GM12872 (cell line): Measurements from ENCODE around the gene GLP2R.

Experiments
- TF ChIP-seq, protein P1 (sequence below): IDR thresholded peaks from 3 replicates; pipeline ENCODE4 v1.5.1; 2011; ENCODE audit warnings: low read depth, mild to moderate bottlenecking, low read length, moderate library complexity; ENCODE audit not compliant: insufficient read depth

The GLP2R gene

DNA sequence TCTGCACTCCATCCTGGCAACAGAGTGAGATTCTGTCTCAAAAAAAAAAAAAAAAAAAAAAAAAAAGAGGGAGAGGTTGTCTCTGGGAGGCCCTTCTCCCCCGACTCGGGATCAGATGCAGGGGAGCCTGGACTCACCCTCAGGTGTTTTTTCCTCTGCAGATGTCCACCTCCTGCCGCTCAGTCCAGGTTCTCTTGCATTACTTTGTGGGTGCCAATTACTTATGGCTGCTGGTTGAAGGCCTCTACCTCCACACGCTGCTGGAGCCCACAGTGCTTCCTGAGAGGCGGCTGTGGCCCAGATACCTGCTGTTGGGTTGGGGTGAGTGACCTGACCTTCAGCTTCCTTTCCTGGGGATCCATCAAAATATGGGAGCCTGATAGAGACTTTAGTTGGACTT lies 34.1 kb downstream of the GLP2R start:
- TF ChIP-seq, protein P1, sequence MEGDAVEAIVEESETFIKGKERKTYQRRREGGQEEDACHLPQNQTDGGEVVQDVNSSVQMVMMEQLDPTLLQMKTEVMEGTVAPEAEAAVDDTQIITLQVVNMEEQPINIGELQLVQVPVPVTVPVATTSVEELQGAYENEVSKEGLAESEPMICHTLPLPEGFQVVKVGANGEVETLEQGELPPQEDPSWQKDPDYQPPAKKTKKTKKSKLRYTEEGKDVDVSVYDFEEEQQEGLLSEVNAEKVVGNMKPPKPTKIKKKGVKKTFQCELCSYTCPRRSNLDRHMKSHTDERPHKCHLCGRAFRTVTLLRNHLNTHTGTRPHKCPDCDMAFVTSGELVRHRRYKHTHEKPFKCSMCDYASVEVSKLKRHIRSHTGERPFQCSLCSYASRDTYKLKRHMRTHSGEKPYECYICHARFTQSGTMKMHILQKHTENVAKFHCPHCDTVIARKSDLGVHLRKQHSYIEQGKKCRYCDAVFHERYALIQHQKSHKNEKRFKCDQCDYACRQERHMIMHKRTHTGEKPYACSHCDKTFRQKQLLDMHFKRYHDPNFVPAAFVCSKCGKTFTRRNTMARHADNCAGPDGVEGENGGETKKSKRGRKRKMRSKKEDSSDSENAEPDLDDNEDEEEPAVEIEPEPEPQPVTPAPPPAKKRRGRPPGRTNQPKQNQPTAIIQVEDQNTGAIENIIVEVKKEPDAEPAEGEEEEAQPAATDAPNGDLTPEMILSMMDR: no peak

DNA sequence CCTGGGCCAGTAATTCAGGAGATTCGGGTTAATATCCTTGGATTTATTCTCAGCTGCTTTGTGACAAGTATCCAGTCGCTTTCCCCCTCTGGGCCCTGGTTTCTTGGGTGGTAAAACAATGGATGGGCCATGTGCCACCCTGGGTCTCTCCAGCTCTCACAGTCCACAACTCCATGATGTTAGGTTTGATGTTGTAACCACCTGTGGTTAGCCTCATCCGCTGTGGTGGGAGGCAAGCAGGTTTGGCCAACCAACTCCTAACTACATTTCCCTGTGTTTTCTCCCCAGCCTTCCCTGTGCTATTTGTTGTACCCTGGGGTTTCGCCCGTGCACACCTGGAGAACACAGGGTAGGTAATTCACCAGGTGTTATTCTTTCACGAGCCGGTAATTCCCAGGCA lies 35.1 kb downstream of the GLP2R start:
- TF ChIP-seq, protein P1: no peak

DNA sequence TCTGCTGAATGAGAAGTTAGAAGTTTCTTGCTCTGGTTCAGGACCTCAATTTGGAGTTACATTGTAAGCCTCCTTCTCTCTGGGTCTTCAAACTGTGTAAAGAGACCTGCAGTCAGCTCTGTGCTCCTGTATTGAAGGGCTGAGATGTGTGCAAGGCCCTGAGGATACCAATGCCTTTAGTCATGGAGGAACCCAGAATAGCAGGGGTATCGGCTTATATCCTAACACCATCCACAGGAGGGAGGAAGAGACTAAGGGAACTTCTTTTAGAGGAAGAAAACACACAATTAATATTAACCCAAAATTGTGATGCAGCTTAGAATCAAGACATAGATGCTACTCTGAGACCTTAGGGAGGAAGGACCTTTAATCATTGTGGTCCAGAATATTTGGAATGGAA lies 36.5 kb downstream of the GLP2R start:
- TF ChIP-seq, protein P1: no peak

- TF ChIP-seq, protein P1: no peak
These were observed 37.2 kb downstream of the GLP2R start for GRCh38 chr17:9862949-9863348.

GRCh38 chr17:9865586-9865985 lies 39.9 kb downstream of the GLP2R start:
- TF ChIP-seq, protein P1: no peak

- TF ChIP-seq, protein P1: no peak
These were observed 42.8 kb downstream of the GLP2R start for GRCh38 chr17:9868552-9868951.

- TF ChIP-seq, protein P1: no peak
These were observed 47.1 kb downstream of the GLP2R start for GRCh38 chr17:9872852-9873251.

GRCh38 chr17:9874722-9875121 lies 49.0 kb downstream of the GLP2R start:
- TF ChIP-seq, protein P1: no peak
